DOHH2 (cell line): Measurements from ENCODE around the gene FSTL4.

Source experiments
- CTCF ChIP-seq: fragments of 200-600 bp; sonication (generic); IDR thresholded peaks from one replicate; pipeline ENCODE4 v1.5.1; 2014; ENCODE audit warnings: antibody characterized with exemption, mild to moderate bottlenecking, low read depth, low read length; ENCODE audit not compliant: poor library complexity, severe bottlenecking
- EZH2phosphoT487 ChIP-seq: fragments of 200-600 bp; sonication (generic); IDR thresholded peaks from 2 replicates; pipeline ENCODE4 v1.6.1; 2017; ENCODE audit warnings: borderline replicate concordance, mild to moderate bottlenecking, antibody characterized with exemption, low read length, moderate library complexity, mixed read lengths

- TF ChIP-seq CTCF (no peak), EZH2phosphoT487 (no peak)
Observed at GRCh38 chr5:133580618-133581017, 31.7 kb downstream of the FSTL4 start.
